PC-9 (cell line): ENCODE results near the gene MTMR3. TPM values are rescaled to one million over a fixed set of nuclear protein-coding genes. Genes with fewer than 3 reads are reported as not detected.

ENCODE experiments used
- BruUV-seq: library from RNA; stranded (reverse); fragments of 400-500 nt; replicated peaks from 2 replicates; lab custom pipeline; 2021; lab: Mats Ljungman, UMichigan
- CTCF ChIA-PET: fragments of 300-600 bp; sonication (Branson Sonifier 250); formaldehyde crosslinking; loops from one replicate; lab custom pipeline; 2022; ENCODE audit warnings: antibody characterized with exemption; lab: Charles Lee
- POLR2A ChIA-PET: fragments of 300-600 bp; sonication (Branson Sonifier 250); formaldehyde crosslinking; loops from one replicate; lab custom pipeline; 2022; ENCODE audit warnings: antibody characterized with exemption; ENCODE audit not compliant: unreplicated experiment; lab: Charles Lee
- DNase-seq, 2 experiments: peaks; one replicate each; pipeline versions ENCODE4 v3.0.0 to v3.0.0-alpha.2; 2015 to 2022; ENCODE audit warnings: mixed read lengths in 1 of 2
- H2AFZ ChIP-seq: fragments of 200-600 bp; sonication (generic); 2 replicates; pipeline ENCODE4 v1.8.1; 2017; ENCODE audit warnings: antibody characterized with exemption
- H3F3A ChIP-seq: fragments of 200-600 bp; sonication (generic); 2 replicates; pipeline ENCODE4 v1.8.1; 2017; ENCODE audit warnings: antibody characterized with exemption, mild to moderate bottlenecking, low read depth; ENCODE audit not compliant: insufficient read depth
- H3K27ac ChIP-seq: fragments of 200-600 bp; sonication (generic); 2 replicates; pipeline ENCODE4 v1.6.1; 2016; ENCODE audit warnings: mixed run types
- H3K27me3 ChIP-seq: fragments of 200-600 bp; sonication (generic); 2 replicates; pipeline ENCODE4 v1.6.1; 2016; ENCODE audit warnings: low read depth, mixed run types; ENCODE audit not compliant: insufficient read depth
- H3K36me3 ChIP-seq: fragments of 200-600 bp; sonication (generic); 2 replicates; pipeline ENCODE4 v1.6.1; 2016; ENCODE audit warnings: low read depth, mixed run types
- H3K4me1 ChIP-seq: fragments of 200-600 bp; sonication (generic); replicated peaks from 2 replicates; pipeline ENCODE4 v1.6.1; 2016; ENCODE audit warnings: mixed run types; ENCODE audit not compliant: insufficient read depth
- H3K4me2 ChIP-seq: fragments of 200-600 bp; sonication (generic); 2 replicates; pipeline ENCODE4 v1.6.1; 2017; ENCODE audit warnings: mixed run types
- H3K4me3 ChIP-seq: fragments of 200-600 bp; sonication (generic); 2 replicates; pipeline ENCODE4 v1.6.1; 2016; ENCODE audit warnings: mixed run types
- H3K79me2 ChIP-seq: fragments of 200-600 bp; sonication (generic); 2 replicates; pipeline ENCODE4 v1.6.1; 2017; ENCODE audit warnings: low read depth, mixed run types
- H3K9me2 ChIP-seq: fragments of 200-600 bp; sonication (generic); 2 replicates; pipeline ENCODE4 v1.8.1; 2017; ENCODE audit warnings: mild to moderate bottlenecking; ENCODE audit not compliant: insufficient read depth
- H3K9me3 ChIP-seq: fragments of 200-600 bp; sonication (generic); 2 replicates; pipeline ENCODE4 v1.8.1; 2016; ENCODE audit warnings: low read depth; ENCODE audit not compliant: insufficient read depth
- H4K20me1 ChIP-seq: fragments of 200-600 bp; sonication (generic); 2 replicates; pipeline ENCODE4 v1.8.1; 2017; ENCODE audit not compliant: insufficient read depth
- CTCF ChIP-seq: fragments of 200-600 bp; sonication (generic); conservative IDR thresholded peaks from 2 replicates; pipeline ENCODE4 v1.6.1; 2017; ENCODE audit warnings: mixed run types, antibody characterized with exemption, mild to moderate bottlenecking, moderate library complexity
- EZH2 ChIP-seq: fragments of 200-600 bp; sonication (generic); IDR thresholded peaks from 2 replicates; pipeline ENCODE4 v1.8.0; 2017; ENCODE audit warnings: antibody characterized with exemption, low read depth
- intact Hi-C: fragments of 100-400 bp; cut with micrococcal nuclease; formaldehyde crosslinking; loops from one replicate; pipeline ENCODE4 v1.10.0; 2022; ENCODE audit not compliant: unreplicated experiment
- total RNA-seq: library from RNA; stranded (reverse); gene quantifications from 2 replicates; pipeline ENCODE4 v1.2.3, GENCODE V29; 2021

The MTMR3 gene
- total RNA-seq, 1 experiment from 2014 or later, result 28.1 TPM

GRCh38 chr22:29892315-29893156 is 9.6 kb downstream of the MTMR3 start:
- Histone ChIP-seq H3K9me3 (no peaks in the 10 kb centered on the region), H3K4me2 (no peak overlapping the region), H3K4me3 (no peak overlapping the region), H3K4me1 (no peaks in the 10 kb centered on the region), H3K79me2 (peaks cover 94% of the 10 kb centered on the region), H3K27ac (no peak overlapping the region), H3K36me3 (no peaks in the 10 kb centered on the region), H2AFZ (no peak overlapping the region), H3K27me3 (no peaks in the 10 kb centered on the region), H3K9me2 (no peaks in the 10 kb centered on the region), H4K20me1 (peaks cover 30% of the 10 kb centered on the region), H3F3A (0 out of 2 replicates have a peak, but pooled peaks cover 4% of the 10 kb centered on the region)
- no peak for TF ChIP-seq CTCF
- TF ChIP-seq EZH2, result no peak
- intact Hi-C loops, result no loop called here
- BruUV-seq, result no TSS peak
- POLR2A ChIA-PET, result no interaction called here
- CTCF ChIA-PET, result no interaction called here
- no peak for DNase-seq

GRCh38 chr22:29901354-29901753 is 18.4 kb downstream of the MTMR3 start:
- H3K79me2 ChIP-seq, result peaks cover 90% of the 10 kb centered on the region

DNA sequence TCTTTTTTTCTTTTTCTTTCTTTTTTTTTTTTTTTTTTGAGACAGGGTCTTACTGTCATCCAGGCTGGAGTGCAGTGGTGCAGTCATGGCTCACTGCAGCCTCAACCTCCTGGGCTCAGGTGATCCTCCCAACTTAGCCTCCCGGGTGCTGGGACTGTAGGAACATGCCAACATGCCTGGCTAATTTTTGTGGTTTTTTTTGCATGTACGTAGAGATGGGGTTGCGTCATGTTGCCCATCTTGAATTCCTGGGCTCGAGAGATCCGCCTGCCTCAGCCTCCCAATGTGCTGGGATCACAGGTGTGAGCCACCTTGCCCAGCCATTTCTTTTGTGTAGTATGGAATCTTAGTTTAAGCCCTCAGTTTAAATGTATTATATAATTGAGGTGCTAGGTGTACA is 20.4 kb downstream of the MTMR3 start:
- no peaks in the 10 kb centered on the region for H3K27me3 ChIP-seq
- H3K4me2 ChIP-seq, result no peak overlapping the region
- DNase-seq, result no peak
- no peak overlapping the region for H3K27ac ChIP-seq
- POLR2A ChIA-PET, result no interaction called here
- H3F3A ChIP-seq, result peaks cover 25% of the 10 kb centered on the region
- H2AFZ ChIP-seq, result no peak overlapping the region
- no TSS peak for BruUV-seq
- H3K4me3 ChIP-seq, result no peak overlapping the region
- intact Hi-C loops, result no loop called here
- no peaks in the 10 kb centered on the region for H3K9me2 ChIP-seq
- no peaks in the 10 kb centered on the region for H3K9me3 ChIP-seq
- CTCF ChIA-PET, result no interaction called here
- TF ChIP-seq CTCF (no peak), EZH2 (no peak)
- H3K4me1 ChIP-seq, result peaks cover 26% of the 10 kb centered on the region
- peaks cover 86% of the 10 kb centered on the region for H3K79me2 ChIP-seq
- H3K36me3 ChIP-seq, result no peaks in the 10 kb centered on the region
- peaks cover 9% of the 10 kb centered on the region; the same call in 1 of the 2 replicates for H4K20me1 ChIP-seq

More at GRCh38 chr22:29901354-29901753, 18.4 kb downstream of the MTMR3 start:
- Histone ChIP-seq H3K4me2 (no peak overlapping the region), H4K20me1 (peaks cover 11% of the 10 kb centered on the region; the same call in 1 of the 2 replicates), H3K9me3 (no peaks in the 10 kb centered on the region), H3K36me3 (no peaks in the 10 kb centered on the region), H3K27me3 (no peaks in the 10 kb centered on the region), H2AFZ (no peak overlapping the region), H3K4me3 (no peak overlapping the region), H3K27ac (no peak overlapping the region), H3K4me1 (0 out of 2 replicates have a peak, but pooled peaks cover 7% of the 10 kb centered on the region), H3K9me2 (no peaks in the 10 kb centered on the region), H3F3A (peaks cover 8% of the 10 kb centered on the region; the same call in 1 of the 2 replicates)
- intact Hi-C loops, result no loop called here
- no peak for TF ChIP-seq EZH2
- no peak for DNase-seq
- no TSS peak for BruUV-seq
- ChIA-PET POLR2A (no interaction called here), CTCF (no interaction called here)
